GM19035 (cell line): ENCODE measurements around the gene SNTG2.

Experiments used
- ATAC-seq: cut with Tn5 transposase; IDR thresholded peaks from one replicate; pipeline ENCODE4 v1.9.1; 2021; ENCODE audit not compliant: unreplicated experiment

Gene SNTG2

GRCh38 chr2:987789-988188 lies 37.1 kb downstream of the SNTG2 start:
- no peak for ATAC-seq

GRCh38 chr2:989781-990467 lies 39.3 kb downstream of the SNTG2 start:
- no peak for ATAC-seq

DNA sequence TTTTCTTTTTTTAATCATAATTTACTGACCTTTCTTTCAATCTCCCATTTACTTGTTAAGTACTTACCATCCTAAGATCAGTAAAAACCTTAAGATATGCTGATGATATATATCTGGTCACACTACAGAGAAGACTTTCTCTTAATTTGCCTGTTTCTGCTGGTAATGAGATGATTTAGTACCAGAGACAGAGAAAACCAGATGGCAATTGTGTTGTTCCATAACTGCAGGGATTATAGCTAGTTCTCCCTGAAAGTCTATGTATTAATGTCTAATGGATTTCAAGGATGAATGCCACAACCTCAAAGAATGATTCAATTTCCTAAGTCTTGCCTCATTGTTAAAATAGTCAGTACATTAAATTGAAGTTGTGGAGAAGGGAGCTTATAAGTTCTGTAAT lies 40.3 kb downstream of the SNTG2 start:
- ATAC-seq, result no peak

DNA sequence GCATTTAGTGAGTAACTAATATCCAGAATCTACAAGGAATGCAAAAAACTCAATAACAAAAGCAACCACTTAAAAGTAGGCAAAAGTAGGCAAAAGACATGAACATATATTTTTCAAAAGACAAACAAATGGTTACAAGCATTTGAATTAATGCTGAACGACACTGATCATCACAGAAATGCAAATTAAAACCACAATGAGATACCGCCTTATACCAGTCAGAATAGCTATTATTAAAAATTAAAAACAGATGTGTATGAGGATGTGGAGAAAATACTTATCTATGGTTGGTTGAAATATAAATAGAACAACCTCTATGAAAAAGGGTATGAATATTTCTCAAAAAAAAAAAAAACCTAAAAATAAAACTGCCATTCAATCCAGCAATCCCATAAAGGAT lies 51.7 kb downstream of the SNTG2 start:
- ATAC-seq, result no peak

DNA sequence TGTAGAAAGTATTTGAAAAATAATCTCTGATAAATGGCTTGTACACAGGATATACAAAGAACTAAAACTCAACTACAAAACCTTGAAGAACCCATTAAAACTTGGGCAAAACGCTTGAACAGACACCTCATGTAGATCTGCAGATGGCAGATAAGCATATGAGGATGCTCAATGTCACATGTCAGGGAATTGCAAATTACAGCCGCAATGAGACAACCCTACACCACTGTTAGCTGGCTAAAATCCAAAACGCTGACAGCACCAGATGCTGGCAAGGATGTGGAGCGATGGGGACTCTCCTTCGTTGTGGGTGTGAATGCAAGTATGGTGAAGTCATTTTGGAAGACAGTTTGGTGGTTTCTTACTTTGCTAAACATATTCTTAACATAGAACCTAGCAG lies 53.7 kb downstream of the SNTG2 start:
- ATAC-seq, result no peak

GRCh38 chr2:1010415-1010930 lies 59.8 kb downstream of the SNTG2 start:
- ATAC-seq, result no peak

DNA sequence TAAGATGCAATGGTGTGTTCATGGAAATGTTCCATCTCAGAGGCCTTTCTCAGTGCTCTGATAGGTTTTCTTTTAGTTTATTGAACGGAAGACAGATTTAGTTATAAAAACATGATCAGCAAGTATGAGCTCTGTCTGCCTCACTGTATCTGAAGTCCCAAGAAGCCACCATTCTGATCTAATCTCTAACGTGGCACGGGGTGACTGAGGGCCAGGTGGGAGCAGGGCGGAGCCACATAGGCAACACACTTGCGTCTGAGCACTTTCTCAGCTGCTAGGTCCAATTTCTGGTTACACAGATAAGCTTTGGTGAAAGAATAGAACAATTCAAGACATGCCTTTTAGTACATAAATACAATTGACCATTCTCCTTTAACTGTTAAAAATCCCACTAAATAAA lies 60.4 kb downstream of the SNTG2 start:
- ATAC-seq, result no peak

- ATAC-seq, result no peak
Observed at GRCh38 chr2:1011985-1012384, 61.3 kb downstream of the SNTG2 start.

DNA sequence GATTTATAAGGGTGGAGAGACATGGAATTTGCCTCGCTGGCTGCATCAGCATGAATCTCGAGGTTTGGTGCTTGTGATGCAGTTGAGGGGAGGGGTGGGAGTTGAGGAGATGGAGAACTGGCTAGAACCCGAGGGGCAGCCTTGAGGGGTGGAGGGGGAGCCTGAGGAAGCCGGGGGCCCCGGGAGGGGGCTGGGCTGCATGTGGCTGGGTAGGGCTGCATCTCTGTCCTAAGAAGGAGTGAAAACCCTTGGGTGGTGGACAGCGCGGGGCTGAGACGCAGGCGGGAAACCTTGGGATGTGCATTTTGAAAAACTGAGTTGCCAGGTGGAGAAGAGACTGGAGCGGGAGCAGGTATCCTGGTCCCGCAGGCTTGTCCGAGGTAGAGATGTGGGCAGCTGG lies 64.2 kb downstream of the SNTG2 start:
- no peak for ATAC-seq

DNA sequence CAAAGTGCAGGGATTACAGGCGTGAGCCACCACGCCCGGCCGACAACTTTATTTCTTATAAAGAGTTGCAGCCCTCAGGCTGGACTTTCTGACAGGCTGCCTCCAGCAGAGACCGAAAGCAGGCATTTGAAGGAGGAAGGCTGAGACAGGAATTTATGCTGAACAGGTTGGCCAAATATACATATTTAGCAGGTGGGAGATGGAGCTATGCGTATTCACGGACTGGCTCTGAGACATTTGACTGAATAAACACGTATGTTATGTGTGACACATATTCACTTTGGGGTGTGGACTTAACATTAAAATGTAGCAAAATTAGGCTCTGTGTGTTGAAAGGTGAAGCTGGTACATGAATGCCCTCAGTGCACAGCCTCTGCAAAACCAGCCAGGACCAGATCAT lies 65.9 kb downstream of the SNTG2 start:
- ATAC-seq, result no peak

- ATAC-seq, result no peak
Observed at GRCh38 chr2:1017827-1018226, 67.2 kb downstream of the SNTG2 start.

- ATAC-seq, result no peak
Observed at GRCh38 chr2:1020206-1020605, 69.6 kb downstream of the SNTG2 start.

- ATAC-seq, result no peak
Observed at GRCh38 chr2:1022178-1022577, 71.5 kb downstream of the SNTG2 start.

- no peak for ATAC-seq
Observed at GRCh38 chr2:1024981-1025380, 74.3 kb downstream of the SNTG2 start.

DNA sequence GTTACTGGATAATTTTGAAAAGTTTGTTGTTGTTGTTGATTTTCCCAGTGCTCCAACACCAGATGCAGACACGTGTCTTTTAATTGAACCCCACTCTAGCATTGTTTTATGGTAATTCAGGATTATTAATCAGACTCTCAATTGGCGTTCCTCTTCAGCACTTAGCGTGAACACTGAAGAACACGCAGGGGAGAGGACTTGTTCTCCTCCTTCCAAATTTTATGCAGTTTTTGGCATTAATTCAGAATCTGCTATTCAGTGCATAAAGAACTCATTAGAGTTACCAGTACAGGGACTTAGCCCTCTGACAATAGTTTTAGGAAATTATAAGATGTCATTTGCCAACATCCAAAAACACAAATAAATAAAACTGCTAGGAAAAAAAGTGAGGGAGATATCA lies 75.5 kb downstream of the SNTG2 start:
- ATAC-seq, result no peak

DNA sequence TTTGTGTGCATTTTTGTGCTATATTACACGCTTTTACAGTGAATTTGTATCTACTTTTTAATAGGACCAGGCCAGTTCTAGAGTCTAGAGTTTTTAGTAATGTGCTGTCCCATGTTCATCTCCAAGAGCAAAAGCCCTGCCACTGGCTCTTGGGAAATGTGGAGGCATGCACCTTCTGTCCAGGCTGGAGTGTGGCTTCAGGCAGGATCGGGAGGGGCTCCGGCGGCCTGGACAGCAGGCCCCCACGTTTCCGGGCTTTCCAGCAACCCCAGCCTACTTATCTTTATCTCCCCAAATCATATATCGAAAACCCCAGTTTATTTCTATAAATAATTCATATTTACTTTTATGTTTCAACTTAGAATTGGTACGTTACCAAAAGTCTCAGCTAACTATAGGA lies 78.2 kb downstream of the SNTG2 start:
- no peak for ATAC-seq

GRCh38 chr2:1032030-1032429 lies 81.4 kb downstream of the SNTG2 start:
- no peak for ATAC-seq

- no peak for ATAC-seq
Observed at GRCh38 chr2:1033069-1033468, 82.4 kb downstream of the SNTG2 start.

- no peak for ATAC-seq
Observed at GRCh38 chr2:1037066-1037465, 86.4 kb downstream of the SNTG2 start.

DNA sequence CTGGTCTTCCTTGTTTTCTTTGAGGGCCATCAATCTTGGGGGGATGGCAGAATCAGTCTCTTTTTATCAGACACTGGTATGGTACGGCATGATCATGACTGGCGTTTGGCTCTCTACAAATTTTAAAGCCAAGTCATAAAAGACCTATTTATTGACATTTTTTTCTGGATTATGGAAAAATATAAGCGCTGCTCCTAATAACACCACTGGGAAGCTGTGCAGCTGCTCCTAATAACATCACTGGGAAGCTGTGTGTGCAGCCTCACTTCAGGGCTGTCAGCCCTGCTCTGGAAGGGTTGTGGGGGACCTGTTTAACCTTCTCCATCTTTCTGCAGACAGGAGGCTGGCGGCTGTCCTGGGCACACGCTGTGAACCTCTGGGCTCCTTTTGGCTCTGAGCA lies 88.9 kb downstream of the SNTG2 start:
- no peak for ATAC-seq

DNA sequence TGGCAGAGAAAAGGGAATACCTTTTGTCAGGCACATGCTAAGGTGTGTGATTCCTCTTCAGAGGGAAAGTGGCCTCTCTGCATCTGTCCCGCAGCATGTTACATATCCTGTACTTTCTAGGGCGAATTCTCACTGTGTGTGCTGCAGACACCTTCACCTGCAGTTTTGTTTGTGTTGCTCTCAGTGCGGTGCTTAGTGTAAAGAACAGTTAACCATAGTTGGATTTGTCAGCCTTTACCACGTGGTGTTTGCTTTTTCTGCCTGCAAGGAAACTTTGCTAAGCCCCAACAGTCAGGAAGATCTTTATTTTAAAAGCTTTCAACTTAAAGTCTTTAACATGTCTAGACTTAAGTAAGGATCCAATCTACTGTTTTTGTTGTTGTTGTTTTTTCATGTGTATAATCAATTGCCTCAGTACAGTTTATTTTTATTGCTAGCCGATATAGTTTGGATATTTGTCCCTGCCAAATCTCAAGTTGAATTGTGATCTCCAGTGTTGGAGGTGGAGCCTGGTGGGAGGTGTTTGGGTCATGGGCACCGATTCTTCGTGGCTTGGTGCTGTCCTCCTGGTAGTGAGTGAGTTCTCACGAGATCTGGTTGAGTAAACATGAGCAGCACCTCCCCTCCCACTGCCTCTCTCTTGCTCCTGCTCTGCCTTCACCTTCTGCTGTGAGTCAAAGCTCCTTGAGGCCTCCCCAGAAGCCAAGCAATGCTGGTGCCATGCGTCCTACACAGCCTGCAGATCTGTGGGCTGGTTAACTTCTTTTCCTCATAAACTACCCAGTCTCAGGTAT lies 90.6 kb downstream of the SNTG2 start:
- no peak for ATAC-seq

DNA sequence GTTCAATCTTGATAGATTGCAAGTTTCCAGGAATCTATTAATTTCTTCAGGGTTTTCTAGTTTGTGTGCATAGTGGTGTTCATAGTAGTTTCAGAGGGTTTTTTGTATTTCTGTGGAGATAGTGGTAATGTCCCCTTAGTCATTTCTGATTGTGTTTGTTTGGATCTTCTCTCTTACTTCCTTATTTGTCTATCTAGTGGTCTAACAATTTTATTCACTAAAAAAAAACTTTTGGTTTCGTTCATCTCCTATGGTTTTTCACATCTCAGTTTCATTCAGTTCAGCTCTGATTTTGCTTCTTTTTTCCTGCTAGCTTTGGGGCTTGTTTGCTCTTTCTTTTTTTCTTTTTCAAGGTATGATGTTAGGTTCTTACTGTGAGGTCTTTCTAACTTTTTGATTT lies 94.5 kb downstream of the SNTG2 start:
- ATAC-seq, result no peak
